PC-9 (cell line): ENCODE data around the gene COL23A1.

ENCODE experiments used
- CTCF ChIP-seq: fragments of 200-600 bp; sonication (generic); conservative IDR thresholded peaks from 2 replicates; pipeline ENCODE4 v1.6.1; 2017; ENCODE audit warnings: mixed run types, antibody characterized with exemption, mild to moderate bottlenecking, moderate library complexity
- EZH2 ChIP-seq: fragments of 200-600 bp; sonication (generic); IDR thresholded peaks from 2 replicates; pipeline ENCODE4 v1.8.0; 2017; ENCODE audit warnings: antibody characterized with exemption, low read depth

- no peak for TF ChIP-seq EZH2
- TF ChIP-seq CTCF = no peak
Observed at GRCh38 chr5:178605788-178606187, 15.6 kb upstream of the COL23A1 start.
